Posterior vena cava (tissue), 2 donors: Measurements from ENCODE around the gene SRRM3. TPM values are rescaled to one million over a fixed set of nuclear protein-coding genes. Genes with fewer than 3 reads are reported as not detected.
"Not testable (repeated sequence)": the region's sequence is repeated elsewhere in the genome, so short reads cannot be mapped to it uniquely, and the experiment has no call there.

ENCODE experiments used
- DNase-seq: peaks from one replicate; pipeline ENCODE4 v3.0.0-alpha.2; 2020; ENCODE audit warnings: low spot score
- intact Hi-C, 2 donors: fragments of 100-400 bp; cut with DNase I; formaldehyde crosslinking; loops; one replicate each; pipeline versions ENCODE4 v1.14.1 to v1.14.2; 2022 to 2023
- total RNA-seq, 2 donors: library from RNA; stranded (reverse); fragmentation: NEBNext Ultra II Directional; extraction: Animal tissue kit (Norgen Biotek cat#: 25700); gene quantifications; one replicate each; pipeline ENCODE4 v1.2.1, GENCODE V29; 2021
- donor health status: DM: yes; HTN: yes; CAD: no.
- donor health status: DM: yes; HTN: yes; CAD: no.

The SRRM3 gene
- total RNA-seq, 2 donors from 2014 or later, result 5.2 to 5.3 TPM

GRCh38 chr7:76222839-76223238, 21.1 kb downstream of the SRRM3 start:
- DNase-seq, result no peak

GRCh38 chr7:76223286-76223972, 21.7 kb downstream of the SRRM3 start:
- intact Hi-C loops, result no loop called here
- DNase-seq, result no peak

More at GRCh38 chr7:76222839-76223238, 21.1 kb downstream of the SRRM3 start:
- intact Hi-C loops, result no loop called here

GRCh38 chr7:76224695-76225094, 23.0 kb downstream of the SRRM3 start:
- DNase-seq, result no peak
- intact Hi-C loops, result no loop called here

GRCh38 chr7:76225379-76225778, 23.7 kb downstream of the SRRM3 start:
- no peak for DNase-seq
- intact Hi-C loops, result no loop called here

- no peak for DNase-seq
- intact Hi-C loops, result no loop called here
Measured at GRCh38 chr7:76225951-76226350, 24.3 kb downstream of the SRRM3 start.

- DNase-seq, intact Hi-C loops: not testable (repeated sequence)
Measured at GRCh38 chr7:76226878-76227423, 25.3 kb downstream of the SRRM3 start.

GRCh38 chr7:76230214-76230613, 28.5 kb downstream of the SRRM3 start:
- no peak for DNase-seq
- intact Hi-C loops, result no loop called here

GRCh38 chr7:76231071-76231470, 29.4 kb downstream of the SRRM3 start:
- intact Hi-C loops, result no loop called here

GRCh38 chr7:76231583-76231982, 29.9 kb downstream of the SRRM3 start:
- intact Hi-C loops, result no loop called here
- no peak for DNase-seq

More at GRCh38 chr7:76231071-76231470, 29.4 kb downstream of the SRRM3 start:
- DNase-seq, result no peak

GRCh38 chr7:76232698-76233097, 31.0 kb downstream of the SRRM3 start:
- intact Hi-C loops, result no loop called here

GRCh38 chr7:76233538-76234281, 32.0 kb downstream of the SRRM3 start:
- intact Hi-C loops, result no loop called here
- DNase-seq, result no peak

More at GRCh38 chr7:76232698-76233097, 31.0 kb downstream of the SRRM3 start:
- DNase-seq, result no peak

- no peak for DNase-seq
- intact Hi-C loops, result no loop called here
Measured at GRCh38 chr7:76234282-76234584, 32.5 kb downstream of the SRRM3 start.

GRCh38 chr7:76234931-76235441, 33.3 kb downstream of the SRRM3 start:
- DNase-seq, result peak; percentile 92
- intact Hi-C loops, result no loop called here

- DNase-seq, result no peak
- intact Hi-C loops, result no loop called here
Measured at GRCh38 chr7:76236224-76236623, 34.5 kb downstream of the SRRM3 start.

- intact Hi-C loops, result no loop called here
- DNase-seq, result no peak
Measured at GRCh38 chr7:76238326-76238725, 36.6 kb downstream of the SRRM3 start.

GRCh38 chr7:76241141-76241540, 39.4 kb downstream of the SRRM3 start:
- DNase-seq, result no peak
- intact Hi-C loops, result no loop called here

- intact Hi-C loops, result not testable (repeated sequence)
Measured at GRCh38 chr7:76242517-76243063, 40.9 kb downstream of the SRRM3 start.

GRCh38 chr7:76244781-76245391, 43.2 kb downstream of the SRRM3 start:
- intact Hi-C loops, result no loop called here
- no peak for DNase-seq

More at GRCh38 chr7:76242517-76243063, 40.9 kb downstream of the SRRM3 start:
- DNase-seq, result not testable (repeated sequence)

GRCh38 chr7:76246804-76247389, 45.2 kb downstream of the SRRM3 start:
- intact Hi-C loops, result no loop called here
- no peak for DNase-seq
